HG02588 (cell line): ENCODE measurements around the gene ESYT2.

Experiments
- ATAC-seq: cut with Tn5 transposase; IDR thresholded peaks from one replicate; pipeline ENCODE4 v1.9.1; 2021; ENCODE audit warnings: mild to moderate bottlenecking, moderate library complexity; ENCODE audit not compliant: unreplicated experiment

Gene ESYT2

GRCh38 chr7:158771213-158771834 is 58.0 kb downstream of the ESYT2 start:
- ATAC-seq, result no peak

DNA sequence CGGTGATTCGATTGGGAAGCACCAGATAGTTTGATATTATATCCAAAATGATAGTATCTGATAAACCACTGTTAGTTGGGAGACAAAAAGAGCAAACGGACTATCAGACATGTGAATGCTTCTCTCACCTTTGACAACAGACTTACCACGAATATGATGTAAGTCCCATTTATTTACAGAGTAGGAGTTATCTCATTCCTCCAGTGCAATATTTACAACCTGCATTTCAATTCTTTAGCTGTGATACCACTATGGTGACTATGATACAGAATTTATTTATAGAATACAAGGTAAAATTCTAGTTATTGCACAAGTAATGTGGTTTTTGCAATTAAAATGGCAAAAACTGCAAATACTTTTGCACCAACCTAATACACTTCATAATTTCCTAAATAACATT is 61.6 kb downstream of the ESYT2 start:
- ATAC-seq, result no peak

GRCh38 chr7:158766570-158767281 is 62.6 kb downstream of the ESYT2 start:
- ATAC-seq, result no peak

DNA sequence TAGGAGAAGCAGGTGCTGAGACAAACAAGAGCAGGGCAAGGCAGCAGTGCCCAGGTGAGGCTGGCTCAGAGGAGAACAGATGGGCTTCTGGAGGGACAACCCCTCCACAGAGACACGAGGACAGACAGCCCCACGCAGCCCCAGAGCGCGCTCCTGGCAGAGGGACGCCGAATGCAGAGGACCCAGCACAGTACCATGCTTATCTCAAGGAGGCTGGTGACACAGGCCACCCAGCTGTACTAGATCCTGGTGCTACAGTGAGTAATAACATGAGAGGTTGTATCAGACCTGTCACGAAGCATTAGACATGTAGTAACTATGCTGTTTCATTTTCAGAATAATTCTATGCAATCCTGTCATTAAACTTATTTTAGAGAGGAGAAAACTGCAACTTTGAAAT is 64.3 kb downstream of the ESYT2 start:
- ATAC-seq, result no peak

GRCh38 chr7:158763454-158764033 is 65.8 kb downstream of the ESYT2 start:
- no peak for ATAC-seq

DNA sequence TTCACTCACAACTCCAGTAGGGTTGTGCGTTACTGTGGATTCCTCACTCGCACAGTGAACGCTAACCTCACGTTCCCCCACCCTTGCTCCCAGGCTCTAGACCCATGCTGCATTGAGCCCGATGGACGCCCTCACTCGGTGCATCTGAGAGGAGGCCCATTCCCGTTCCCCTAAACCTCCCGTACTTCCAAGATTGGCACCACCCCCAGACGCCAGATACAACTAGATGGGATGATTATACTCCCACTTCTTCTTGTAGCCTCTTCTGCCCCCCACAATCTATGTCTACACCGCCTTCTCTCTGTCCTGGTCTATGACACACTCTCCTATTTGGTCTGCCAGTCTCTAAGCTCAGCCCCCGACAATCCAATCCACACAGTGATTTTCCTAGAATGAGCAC is 67.4 kb downstream of the ESYT2 start:
- ATAC-seq, result no peak

DNA sequence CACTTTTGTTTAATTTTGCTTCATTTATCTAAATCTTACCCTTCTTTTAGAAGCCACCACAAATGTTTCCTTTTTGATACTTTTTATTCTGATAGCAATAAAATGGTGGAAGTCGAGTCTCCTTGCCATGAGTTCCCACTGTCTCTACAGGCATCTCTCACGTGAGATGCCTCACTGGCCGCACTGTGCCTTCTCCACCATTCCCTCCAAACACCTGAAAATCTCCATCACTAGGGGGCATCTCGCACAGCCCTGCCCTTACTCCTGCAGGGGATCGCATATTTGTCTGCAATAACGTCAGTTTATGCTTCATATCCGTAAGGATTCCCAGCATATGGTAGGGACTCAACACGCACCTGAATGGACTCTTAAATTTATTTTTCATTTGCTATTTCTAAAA is 68.4 kb downstream of the ESYT2 start:
- no peak for ATAC-seq

DNA sequence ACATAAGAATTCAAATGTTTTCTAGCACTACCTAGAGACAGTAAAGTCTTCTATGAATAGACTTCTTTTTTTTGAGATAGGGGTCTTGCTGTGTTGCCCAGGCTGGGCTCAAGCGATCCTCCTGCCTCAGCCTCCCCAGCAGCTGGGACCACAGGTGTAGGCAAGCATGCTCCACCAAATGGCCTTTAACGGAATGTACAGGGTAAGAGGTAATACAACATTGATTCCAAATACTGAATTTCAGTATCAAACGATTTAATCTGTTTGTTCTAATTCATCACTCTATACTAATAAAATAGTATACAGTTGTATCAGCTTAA is 68.9 kb downstream of the ESYT2 start:
- ATAC-seq, result no peak

- no peak for ATAC-seq
Measured at GRCh38 chr7:158759749-158760444, 69.4 kb downstream of the ESYT2 start.

- ATAC-seq, result no peak
Measured at GRCh38 chr7:158759245-158759614, 70.1 kb downstream of the ESYT2 start.

GRCh38 chr7:158758586-158759244 is 70.6 kb downstream of the ESYT2 start:
- ATAC-seq, result no peak

DNA sequence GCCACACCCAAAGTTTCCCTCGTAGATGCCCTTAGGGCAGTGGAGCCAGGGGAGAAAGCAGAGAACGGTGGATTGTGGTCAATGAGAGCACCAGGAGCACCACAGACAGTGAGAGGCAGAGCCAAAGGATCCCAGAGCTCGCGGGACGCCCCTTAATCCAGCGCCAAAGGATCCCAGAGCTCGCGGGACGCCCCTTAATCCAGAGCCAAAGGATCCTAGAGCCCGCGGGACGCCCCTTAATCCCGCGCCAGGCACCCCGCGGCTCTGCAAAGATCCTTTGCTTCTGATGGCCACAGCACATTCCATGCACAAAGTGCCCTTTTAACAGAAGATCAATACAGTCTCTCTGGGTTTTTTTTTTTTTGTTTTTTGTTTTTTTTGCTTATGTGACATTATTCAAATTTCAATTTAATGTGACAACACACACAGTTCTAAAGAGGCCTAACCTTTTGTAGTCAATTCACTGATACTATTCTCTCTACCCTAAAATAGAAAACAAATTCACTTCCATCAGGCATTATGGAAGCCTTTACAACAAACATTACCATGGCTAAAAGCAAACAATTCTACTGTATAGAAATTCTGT is 71.8 kb downstream of the ESYT2 start:
- no peak for ATAC-seq

DNA sequence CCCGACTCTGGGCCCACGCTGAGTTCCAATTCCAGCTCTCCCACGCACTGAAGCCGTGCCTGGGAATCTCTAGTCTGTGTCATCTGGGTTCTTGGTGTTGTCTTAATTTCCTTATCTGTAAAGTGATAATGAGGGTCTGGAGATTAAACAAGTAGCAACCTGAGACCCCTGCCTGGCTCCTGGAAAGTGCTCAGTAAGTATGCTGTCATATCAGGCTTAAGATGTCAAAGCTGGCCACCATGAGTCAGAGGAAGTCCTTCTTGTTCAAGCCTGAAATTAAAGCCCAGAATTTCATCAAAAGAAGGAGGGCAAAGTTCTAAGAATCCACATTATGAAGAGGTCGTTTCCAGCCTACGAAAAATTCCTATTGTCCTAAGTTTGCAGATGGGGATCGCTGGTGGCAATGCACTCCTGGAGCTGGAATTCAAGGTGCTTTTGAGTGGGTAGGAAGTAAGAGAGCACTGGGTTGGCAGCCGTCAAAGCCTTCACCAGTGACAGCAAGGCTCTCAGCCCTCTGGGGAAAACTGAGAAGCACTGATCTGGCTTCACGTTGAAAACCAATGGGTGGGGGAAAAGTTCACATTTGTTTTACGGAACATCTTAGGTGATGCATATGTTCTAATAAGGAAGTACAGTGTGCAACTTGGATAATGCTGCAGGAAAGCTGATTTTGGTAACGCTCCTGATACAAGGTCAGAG is 74.4 kb downstream of the ESYT2 start:
- no peak for ATAC-seq

DNA sequence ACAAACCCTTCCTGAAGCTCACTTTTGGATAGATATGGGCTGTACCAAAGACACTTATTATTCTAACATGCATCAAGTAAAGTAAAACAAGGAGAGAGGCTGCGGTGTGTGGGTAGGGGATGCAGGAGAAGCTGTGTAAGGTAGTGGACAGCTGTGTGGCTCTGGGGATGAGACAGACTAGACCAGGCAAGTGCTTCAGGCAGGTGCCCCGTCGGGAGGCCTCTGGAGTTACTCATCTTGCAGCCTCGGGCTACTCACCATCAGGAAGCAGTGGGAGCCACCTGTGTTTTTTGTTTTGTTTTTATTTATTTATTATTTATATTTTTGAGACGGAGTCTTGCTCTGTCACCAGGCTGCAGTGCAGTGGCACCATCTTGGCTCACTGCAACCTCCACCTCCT is 75.4 kb downstream of the ESYT2 start:
- ATAC-seq, result no peak

DNA sequence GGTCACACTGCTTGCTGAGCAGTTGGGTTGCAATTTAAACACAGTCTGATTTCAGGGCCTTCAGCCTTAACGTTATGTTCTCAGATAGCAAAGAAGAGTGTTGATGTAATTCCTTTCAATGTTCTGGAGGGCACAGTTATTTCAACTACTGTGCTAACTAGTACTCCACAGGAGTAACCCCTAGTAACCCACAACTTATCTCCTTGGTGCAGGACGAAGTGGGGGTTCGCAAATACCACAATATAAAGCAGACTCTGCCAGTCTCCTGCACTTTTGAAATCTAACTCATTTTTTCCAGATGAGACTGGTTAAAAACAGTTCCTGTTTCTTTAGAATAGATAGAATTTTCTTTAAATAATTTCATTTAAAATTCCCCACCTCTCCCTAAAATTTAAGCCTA is 77.6 kb downstream of the ESYT2 start:
- no peak for ATAC-seq

DNA sequence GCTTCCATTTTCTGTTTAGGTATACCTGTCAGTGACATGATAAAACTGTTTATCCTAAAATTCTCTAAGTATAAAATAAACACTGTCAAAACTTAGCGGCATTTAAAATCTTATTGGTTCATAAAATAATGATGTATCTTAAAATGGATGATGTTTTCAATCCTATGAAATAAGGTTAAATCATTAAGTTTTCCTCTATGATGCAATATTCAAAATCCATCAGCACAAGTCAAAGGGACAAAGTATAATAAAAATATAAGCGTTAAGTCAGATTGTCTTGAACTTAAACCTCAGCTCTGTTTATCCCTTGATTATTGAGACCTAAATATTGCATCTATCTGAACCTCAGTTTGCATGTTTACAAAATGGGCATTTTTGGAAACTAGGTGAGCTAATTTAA is 78.1 kb downstream of the ESYT2 start:
- no peak for ATAC-seq

DNA sequence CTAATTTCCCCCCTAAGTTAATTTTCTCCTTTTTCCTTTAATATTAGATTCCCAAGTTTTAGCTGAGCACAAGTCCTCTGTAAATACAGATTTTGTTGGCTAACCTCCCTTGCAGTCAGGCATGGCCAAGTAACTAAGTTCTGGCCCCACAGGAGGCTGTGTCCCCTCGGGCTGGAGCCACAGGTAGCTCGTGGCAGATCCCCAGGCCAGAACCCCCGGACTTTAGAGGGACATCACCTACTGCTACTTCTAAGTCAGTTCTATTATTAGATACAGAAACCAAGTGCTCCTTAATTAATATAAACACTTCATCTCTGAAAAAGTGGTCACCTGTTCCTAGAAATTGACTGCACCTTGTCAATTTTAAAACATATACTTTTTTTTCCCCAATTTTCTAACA is 78.6 kb downstream of the ESYT2 start:
- ATAC-seq, result no peak

GRCh38 chr7:158749396-158749795 is 79.9 kb downstream of the ESYT2 start:
- ATAC-seq, result no peak

DNA sequence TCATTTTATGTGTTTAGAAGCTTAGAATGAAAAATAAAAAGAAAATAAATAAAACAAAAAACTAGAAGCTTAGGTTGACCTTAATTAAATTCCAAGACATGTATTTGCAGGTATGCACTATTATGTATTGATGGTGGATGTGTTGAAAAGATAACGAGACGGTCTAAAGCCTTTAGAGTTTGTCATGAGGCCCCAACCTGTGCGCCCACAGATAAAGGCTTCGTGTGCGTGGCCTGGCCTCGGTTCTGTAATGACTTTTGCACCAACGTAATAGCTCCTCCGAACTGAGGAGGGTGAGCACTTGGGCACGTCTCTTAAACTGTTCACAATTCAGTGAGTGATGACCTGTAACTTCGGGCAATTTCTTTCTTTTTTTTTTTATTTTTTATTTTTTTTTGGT is 81.0 kb downstream of the ESYT2 start:
- ATAC-seq, result no peak

DNA sequence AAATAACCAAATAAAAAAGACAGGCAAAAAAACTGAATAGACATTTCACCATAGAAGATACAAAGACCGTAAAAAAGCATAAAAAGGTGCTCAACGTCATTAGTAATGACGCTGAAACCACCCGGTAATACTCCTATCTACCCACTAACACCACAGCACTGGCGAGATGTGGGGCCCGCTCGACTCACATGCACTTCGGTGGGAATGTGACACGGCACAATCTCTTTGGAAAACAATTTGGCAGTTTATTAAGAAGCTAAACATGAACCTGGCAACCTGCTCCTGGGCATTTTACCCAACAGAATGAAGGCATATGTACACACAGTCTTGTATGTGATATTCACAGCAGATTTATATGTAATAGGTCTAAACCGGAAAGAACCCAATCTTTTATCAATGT is 81.9 kb downstream of the ESYT2 start:
- no peak for ATAC-seq

GRCh38 chr7:158746957-158747356 is 82.4 kb downstream of the ESYT2 start:
- no peak for ATAC-seq
